ENCODE data around the gene HOXC9. TPM values are rescaled to one million over a fixed set of nuclear protein-coding genes. Genes with fewer than 3 reads are reported as not detected.

Gene HOXC9
- total RNA-seq, 6 donors from 2014 or later, result 0.17 to 0.23 TPM; not detected in 4

DNA sequence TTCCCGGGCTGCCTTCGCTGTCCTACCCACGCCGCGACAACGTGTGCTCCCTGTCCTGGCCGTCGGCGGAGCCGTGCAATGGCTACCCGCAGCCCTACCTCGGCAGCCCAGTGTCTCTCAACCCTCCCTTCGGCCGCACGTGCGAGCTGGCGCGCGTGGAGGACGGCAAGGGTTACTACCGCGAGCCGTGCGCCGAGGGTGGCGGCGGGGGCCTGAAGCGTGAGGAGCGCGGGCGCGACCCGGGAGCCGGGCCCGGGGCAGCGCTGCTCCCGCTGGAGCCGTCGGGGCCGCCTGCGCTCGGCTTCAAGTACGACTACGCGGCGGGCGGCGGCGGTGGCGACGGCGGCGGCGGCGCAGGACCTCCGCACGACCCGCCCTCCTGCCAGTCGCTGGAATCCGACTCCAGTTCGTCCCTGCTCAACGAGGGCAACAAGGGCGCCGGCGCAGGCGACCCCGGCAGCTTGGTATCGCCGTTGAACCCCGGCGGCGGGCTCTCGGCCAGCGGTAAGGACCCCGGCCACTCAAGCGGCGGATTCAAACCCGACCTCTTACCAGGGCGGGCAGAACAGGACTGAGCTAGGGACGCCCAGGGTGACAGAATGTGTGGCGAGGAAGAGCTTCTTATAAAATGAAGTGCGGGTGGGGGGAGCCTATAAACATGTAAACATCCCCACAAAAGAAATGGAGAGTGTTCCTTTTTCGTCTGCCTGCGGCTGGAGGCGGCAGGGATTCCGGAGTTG is 44.8 kb upstream of the HOXC9 start:
- ATAC-seq (ENCODE audit: low FRiP score in 2 of 2), result no peak

DNA sequence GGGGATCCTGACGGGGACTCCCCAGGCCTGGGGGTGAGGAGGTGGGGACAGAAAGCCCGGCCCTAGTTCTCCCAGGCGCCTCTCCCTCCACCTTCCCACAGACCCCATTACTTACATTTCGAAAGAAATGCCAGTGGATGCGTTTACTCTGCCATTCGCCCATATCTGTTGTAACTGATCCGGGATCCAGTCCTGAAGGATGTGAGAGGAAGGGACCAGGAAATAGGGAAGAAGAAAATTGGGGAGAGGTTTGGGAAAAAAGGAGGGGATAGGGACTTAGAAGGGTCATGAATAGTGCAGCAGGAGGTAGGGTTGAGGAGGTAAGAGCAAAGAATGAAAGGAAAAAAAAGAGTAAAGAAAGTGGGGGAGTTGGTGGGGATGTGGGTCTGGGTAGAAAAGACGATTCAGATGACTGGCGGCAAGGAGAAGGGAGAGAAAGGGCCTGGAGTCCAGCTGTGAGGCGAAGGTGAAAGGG is 44.1 kb upstream of the HOXC9 start:
- Histone ChIP-seq H3K36me3 (no peaks in the 10 kb centered on the region), H3K27me3 (peaks cover 0 to 93% (median 57%) of the 10 kb centered on the region in 4 donors), H3K27ac (no peak overlapping the region), H3K9me3 (no peaks in the 10 kb centered on the region), H3K4me1 (peaks cover 0 to 36% (median 5%) of the 10 kb centered on the region in 4 donors), H3K4me3 (no peak overlapping the region)
- 9 to 11% methylated on average over 10 of the region's 10 CpGs for WGBS, 2 donors
- no peak for TF ChIP-seq POLR2A (IDR thresholded peaks at IDR 0.05)
- TF ChIP-seq, protein P1, sequence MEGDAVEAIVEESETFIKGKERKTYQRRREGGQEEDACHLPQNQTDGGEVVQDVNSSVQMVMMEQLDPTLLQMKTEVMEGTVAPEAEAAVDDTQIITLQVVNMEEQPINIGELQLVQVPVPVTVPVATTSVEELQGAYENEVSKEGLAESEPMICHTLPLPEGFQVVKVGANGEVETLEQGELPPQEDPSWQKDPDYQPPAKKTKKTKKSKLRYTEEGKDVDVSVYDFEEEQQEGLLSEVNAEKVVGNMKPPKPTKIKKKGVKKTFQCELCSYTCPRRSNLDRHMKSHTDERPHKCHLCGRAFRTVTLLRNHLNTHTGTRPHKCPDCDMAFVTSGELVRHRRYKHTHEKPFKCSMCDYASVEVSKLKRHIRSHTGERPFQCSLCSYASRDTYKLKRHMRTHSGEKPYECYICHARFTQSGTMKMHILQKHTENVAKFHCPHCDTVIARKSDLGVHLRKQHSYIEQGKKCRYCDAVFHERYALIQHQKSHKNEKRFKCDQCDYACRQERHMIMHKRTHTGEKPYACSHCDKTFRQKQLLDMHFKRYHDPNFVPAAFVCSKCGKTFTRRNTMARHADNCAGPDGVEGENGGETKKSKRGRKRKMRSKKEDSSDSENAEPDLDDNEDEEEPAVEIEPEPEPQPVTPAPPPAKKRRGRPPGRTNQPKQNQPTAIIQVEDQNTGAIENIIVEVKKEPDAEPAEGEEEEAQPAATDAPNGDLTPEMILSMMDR (IDR thresholded peaks at IDR 0.05), result no peak
- TF ChIP-seq EP300 (IDR thresholded peaks at IDR 0.05), result no peak
- TF ChIP-seq POLR2AphosphoS5 (IDR thresholded peaks at IDR 0.05), result no peak
- ATAC-seq (ENCODE audit: low FRiP score in 2 of 2), result no peak
- DNase-seq, result no peak

More for the DNA sequence above, 44.8 kb upstream of the HOXC9 start:
- peak in 1 of 2 donors; percentile 79 for DNase-seq
- Histone ChIP-seq H3K27ac (no peak overlapping the region), H3K4me1 (peaks cover 0 to 33% (median 3%) of the 10 kb centered on the region in 4 donors), H3K4me3 (no peak overlapping the region), H3K27me3 (peaks cover 0 to 91% (median 60%) of the 10 kb centered on the region in 4 donors), H3K9me3 (no peaks in the 10 kb centered on the region), H3K36me3 (no peaks in the 10 kb centered on the region)
- 7 to 16% methylated on average over 8 to 50 of the region's 86 CpGs for WGBS, 2 donors
- TF ChIP-seq, protein P1 (IDR thresholded peaks at IDR 0.05), result no peak
- TF ChIP-seq EP300 (IDR thresholded peaks at IDR 0.05) (no peak), POLR2AphosphoS5 (IDR thresholded peaks at IDR 0.05) (no peak)

DNA sequence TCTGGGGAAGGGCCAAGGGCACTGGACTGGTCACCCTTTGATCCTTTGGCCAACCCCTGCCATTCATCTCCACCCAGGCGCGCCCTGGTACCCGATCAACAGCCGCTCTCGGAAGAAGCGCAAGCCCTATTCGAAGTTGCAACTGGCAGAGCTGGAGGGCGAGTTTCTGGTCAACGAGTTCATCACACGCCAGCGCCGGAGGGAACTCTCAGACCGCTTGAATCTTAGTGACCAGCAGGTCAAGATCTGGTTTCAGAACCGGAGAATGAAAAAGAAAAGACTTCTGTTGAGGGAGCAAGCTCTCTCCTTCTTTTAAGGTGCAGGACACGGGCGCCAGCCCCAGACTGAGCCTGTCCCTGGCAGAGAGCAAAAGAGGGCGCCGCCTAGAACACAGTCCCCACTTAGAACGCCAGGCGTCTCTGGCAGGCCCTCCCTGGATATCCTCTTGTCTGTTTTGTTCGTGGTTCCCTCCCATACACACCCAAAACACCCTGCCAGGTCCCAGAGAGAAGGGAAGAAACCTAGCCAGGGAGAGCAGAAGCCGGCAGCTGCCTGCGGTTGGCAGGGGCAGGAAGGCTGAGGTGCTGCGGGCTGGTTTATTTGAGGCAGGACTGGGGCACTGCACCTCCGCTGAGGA is 43.6 kb upstream of the HOXC9 start:
- no peak overlapping the region for H3K27ac ChIP-seq
- no peak for TF ChIP-seq EP300 (IDR thresholded peaks at IDR 0.05)
- TF ChIP-seq, protein P1 (IDR thresholded peaks at IDR 0.05), result no peak
- TF ChIP-seq POLR2A (IDR thresholded peaks at IDR 0.05), result no peak
- no peak for TF ChIP-seq POLR2AphosphoS5 (IDR thresholded peaks at IDR 0.05)
- no peak for DNase-seq
- ATAC-seq (ENCODE audit: low FRiP score in 2 of 2), result peak in 1 of 2 donors; percentile 11
- peaks cover 0 to 36% (median 5%) of the 10 kb centered on the region in 4 donors for H3K4me1 ChIP-seq
- peaks cover 0 to 93% (median 56%) of the 10 kb centered on the region in 4 donors for H3K27me3 ChIP-seq
- no peaks in the 10 kb centered on the region for H3K36me3 ChIP-seq
- no peaks in the 10 kb centered on the region for H3K9me3 ChIP-seq
- WGBS, 2 donors, result 11 to 12% methylated on average over 18 to 25 of the region's 25 CpGs
- no peak overlapping the region for H3K4me3 ChIP-seq

DNA sequence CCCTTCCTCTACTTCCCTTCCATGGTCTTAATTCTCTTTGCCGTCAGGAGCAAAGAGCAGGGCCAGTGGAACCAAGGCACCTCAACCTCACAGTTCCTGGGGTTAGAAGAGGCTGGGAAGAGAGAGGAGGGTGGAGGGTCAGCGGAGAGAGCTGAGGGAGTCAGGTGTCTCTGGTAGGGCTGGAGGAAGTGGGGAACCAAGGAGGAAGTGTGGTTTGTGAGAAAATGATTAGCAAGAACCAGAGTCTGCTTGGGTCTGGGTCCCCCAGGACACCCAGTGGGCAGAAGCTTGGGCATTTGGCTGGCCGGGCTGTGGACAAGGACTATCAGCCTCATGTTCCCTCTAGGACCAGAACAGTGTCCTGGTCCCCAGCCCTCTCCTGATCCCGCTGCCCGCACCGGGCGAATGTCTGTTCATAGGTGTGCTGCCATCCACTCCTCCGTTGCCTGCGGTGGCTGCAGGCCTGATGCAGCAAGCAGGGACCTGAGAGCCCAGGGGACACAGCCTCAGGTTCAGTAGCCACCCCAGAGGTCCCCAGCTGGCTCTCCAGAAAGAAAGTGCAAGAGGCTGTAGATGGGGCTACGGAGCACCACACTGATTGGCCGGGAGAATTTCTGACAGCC is 42.9 kb upstream of the HOXC9 start:
- WGBS, 2 donors, result 10 to 15% methylated on average over 3 to 10 of the region's 11 CpGs
- Histone ChIP-seq H3K36me3 (no peaks in the 10 kb centered on the region), H3K4me1 (peaks cover 0 to 31% (median 5%) of the 10 kb centered on the region in 4 donors), H3K4me3 (no peak overlapping the region), H3K27me3 (peaks cover 0 to 93% (median 54%) of the 10 kb centered on the region in 4 donors), H3K9me3 (no peaks in the 10 kb centered on the region), H3K27ac (no peak overlapping the region)
- ATAC-seq (ENCODE audit: low FRiP score in 2 of 2) (no peak), DNase-seq (no peak)
- TF ChIP-seq POLR2A (IDR thresholded peaks at IDR 0.05), result no peak
- TF ChIP-seq POLR2AphosphoS5 (IDR thresholded peaks at IDR 0.05), result no peak
- TF ChIP-seq EP300 (IDR thresholded peaks at IDR 0.05), result no peak
- TF ChIP-seq, protein P1 (IDR thresholded peaks at IDR 0.05), result no peak

All from upper lobe of left lung (tissue), 6 donors.